K562 (cell line): ENCODE measurements around the gene ABCA3. TPM values are rescaled to one million over a fixed set of nuclear protein-coding genes. Genes with fewer than 3 reads are reported as not detected.
A peak's percentile ranks its signal among the peaks of the same experiment; 100 is the strongest.

Experiments used
- ATAC-seq: fragments of 200-7000 bp; cut with Tn5 transposase; 3 replicates; pipeline ENCODE4 v1.9.1; 2020; ENCODE audit warnings: moderate library complexity
- BruUV-seq: library from RNA; stranded (reverse); fragments of 400-500 nt; replicated peaks from 2 replicates; lab custom pipeline; 2021; lab: Mats Ljungman, UMichigan
- CTCF ChIA-PET: fragments of 300-600 bp; formaldehyde crosslinking; extraction: SDS; loops from one replicate; lab custom pipeline; 2021; ENCODE audit warnings: low intra/inter-chr PET ratio; lab: Yijun Ruan, JAX
- POLR2A ChIA-PET: fragments of 300-600, 350-650 bp; sonication (Branson Sonifier 250); formaldehyde crosslinking; extraction: SDS; loops from one replicate; lab custom pipeline; 2021; ENCODE audit warnings: antibody characterized with exemption, inconsistent platforms; lab: Yijun Ruan, JAX
- DNase-seq, 4 experiments: peaks; one replicate each; pipeline versions ENCODE4 v3.0.0 to v3.0.0-alpha.2; 2011 to 2018; ENCODE audit warnings: low spot score in 3 of 4, mixed read lengths in 3 of 4; ENCODE audit errors: extremely low read depth in 1 of 4
- FAIRE-seq: peaks from 2 replicates; lab custom pipeline; 2011; peaks lifted over from hg19 to GRCh38; lab: Jason Lieb, UNC
- H2AFZ ChIP-seq: 2 replicates; pipeline ENCODE4 v1.6.0; 2011; ENCODE audit warnings: low read depth, low read length, control low read depth, inconsistent platforms
- H3K27ac ChIP-seq: fragments of 200-600 bp; 3 replicates; pipeline ENCODE4 v1.8.0; 2011; ENCODE audit warnings: low read depth, mild to moderate bottlenecking, control low read depth, inconsistent platforms, low read length, moderate library complexity, mixed read lengths; ENCODE audit errors: extremely low read depth
- H3K27me3 ChIP-seq, 2 experiments: fragments of 300-600 bp in 1 of 2; 2 replicates in 1 of 2; 3 replicates in 1 of 2; pipeline versions ENCODE4 v1.6.0 to v1.8.0; 2011; ENCODE audit warnings: inconsistent platforms in 2 of 2, low read length in 2 of 2, mild to moderate bottlenecking in 1 of 2, mixed read lengths in 1 of 2, moderate library complexity in 1 of 2; ENCODE audit not compliant: control insufficient read depth in 2 of 2, insufficient read depth in 2 of 2
- H3K36me3 ChIP-seq: fragments of 300-600 bp; 3 replicates; pipeline ENCODE4 v1.8.0; 2011; ENCODE audit warnings: mild to moderate bottlenecking, low read length, inconsistent platforms; ENCODE audit not compliant: control insufficient read depth, insufficient read depth
- H3K4me1 ChIP-seq, 2 experiments: fragments of 200-600 bp in 1 of 2; replicated peaks in 1 of 2; 2 replicates in 1 of 2; 3 replicates in 1 of 2; pipeline versions ENCODE4 v1.5.1 to v1.8.0; 2011; ENCODE audit warnings: inconsistent platforms in 2 of 2, low read length in 2 of 2, mild to moderate bottlenecking in 1 of 2, mixed read lengths in 1 of 2, moderate library complexity in 1 of 2; ENCODE audit not compliant: control insufficient read depth in 2 of 2, insufficient read depth in 2 of 2
- H3K4me2 ChIP-seq: 2 replicates; pipeline ENCODE4 v1.6.1; 2011; ENCODE audit warnings: low read length, control low read depth, inconsistent platforms, mixed read lengths; ENCODE audit not compliant: insufficient read depth
- H3K4me3 ChIP-seq: fragments of 200-600 bp; sonication (generic), shearing (Covaris generic); 2 replicates; pipeline ENCODE4 v1.5.1; 2016; ENCODE audit warnings: control low read depth, inconsistent platforms
- H3K79me2 ChIP-seq: fragments of 200-600 bp; 3 replicates; pipeline ENCODE4 v1.8.0; 2011; ENCODE audit warnings: low read length, inconsistent platforms; ENCODE audit not compliant: control insufficient read depth, insufficient read depth
- H3K9ac ChIP-seq, 2 experiments: 2 replicates each; pipeline versions ENCODE4 v1.6.0 to v1.6.1; 2011; ENCODE audit warnings: low read depth in 2 of 2, low read length in 2 of 2, control low read depth in 1 of 2, inconsistent platforms in 1 of 2, mild to moderate bottlenecking in 1 of 2, mixed read lengths in 1 of 2; ENCODE audit not compliant: insufficient read depth in 1 of 2
- H3K9me1 ChIP-seq: one replicate; pipeline ENCODE4 v1.6.0; 2011; ENCODE audit warnings: inconsistent platforms, mild to moderate bottlenecking, low read length, moderate library complexity; ENCODE audit not compliant: control insufficient read depth, insufficient read depth
- H3K9me3 ChIP-seq: replicated peaks from 2 replicates; pipeline ENCODE4 v1.5.1; 2011; ENCODE audit warnings: low read depth, low read length, inconsistent platforms; ENCODE audit not compliant: control insufficient read depth, insufficient read depth
- H4K20me1 ChIP-seq: replicated peaks from 2 replicates; pipeline ENCODE4 v1.6.1; 2011; ENCODE audit warnings: low read length, inconsistent platforms, mixed read lengths; ENCODE audit not compliant: control insufficient read depth, insufficient read depth
- DACH1 ChIP-seq: fragments of 450-650 bp; IDR thresholded peaks from 2 replicates; pipeline ENCODE4 v1.6.1; 2018; ENCODE audit not compliant: partially characterized antibody
- FOXP1 ChIP-seq: sonication (generic); formaldehyde crosslinking; IDR thresholded peaks from 2 replicates; pipeline ENCODE4 v1.8.0; 2022; ENCODE audit warnings: mild to moderate bottlenecking, missing genetic modification reagents
- SIN3A ChIP-seq, 2 experiments: fragments of 150-350 bp in 1 of 2; IDR thresholded peaks; 2 replicates each; pipeline ENCODE4 v1.6.1; 2011 to 2016; ENCODE audit warnings: borderline replicate concordance in 2 of 2, low read depth in 2 of 2, low read length in 2 of 2, mild to moderate bottlenecking in 2 of 2, moderate library complexity in 2 of 2; ENCODE audit not compliant: control insufficient read depth in 1 of 2
- TFAP4 ChIP-seq: sonication (generic); formaldehyde crosslinking; IDR thresholded peaks from 2 replicates; pipeline ENCODE4 v1.8.0; 2022; ENCODE audit warnings: missing genetic modification reagents, mild to moderate bottlenecking, moderate library complexity, borderline replicate concordance
- TOE1 ChIP-seq, 2 experiments: fragments of 450-650 bp in 1 of 2; sonication (generic) in 1 of 2; formaldehyde crosslinking in 1 of 2; IDR thresholded peaks; 2 replicates each; pipeline versions ENCODE4 v1.7.1 to v1.8.0; 2016 to 2022; ENCODE audit warnings: borderline replicate concordance in 2 of 2, mild to moderate bottlenecking in 2 of 2, antibody characterized with exemption in 1 of 2, inconsistent platforms in 1 of 2, low read depth in 1 of 2, missing genetic modification reagents in 1 of 2, moderate library complexity in 1 of 2
- ZBTB7A ChIP-seq: IDR thresholded peaks from 2 replicates; pipeline ENCODE4 v1.6.1; 2011; ENCODE audit warnings: low read depth, mild to moderate bottlenecking, low read length, moderate library complexity, borderline replicate concordance; ENCODE audit not compliant: control insufficient read depth
- ZC3H4 ChIP-seq: sonication (generic); formaldehyde crosslinking; IDR thresholded peaks from 2 replicates; pipeline ENCODE4 v1.9.0; 2021; ENCODE audit warnings: missing genetic modification reagents, borderline replicate concordance
- ZFX ChIP-seq: sonication (generic); formaldehyde crosslinking; IDR thresholded peaks from 2 replicates; pipeline ENCODE4 v1.8.0; 2022; ENCODE audit warnings: mild to moderate bottlenecking, missing genetic modification reagents, moderate library complexity
- WGBS: fragments of 100-300 bp; shearing (Covaris generic); methylation state at CpG from one replicate; pipeline ENCODE4 v1.1.6; 2016; ENCODE audit warnings: low coverage, mixed read lengths; ENCODE audit not compliant: insufficient coverage; ENCODE audit errors: missing lambda C conversion rate; 5-methylcytosine and 5-hydroxymethylcytosine counted together
- in situ Hi-C: fragments of 300-500 bp; cut with MboI; formaldehyde crosslinking; loops from 4 replicates; pipeline ENCODE4 v1.15.0; 2018; ENCODE audit warnings: inconsistent platforms, mixed read lengths
- intact Hi-C: fragments of 100-400 bp; cut with micrococcal nuclease; formaldehyde crosslinking; loops from 2 replicates; pipeline ENCODE4 v1.14.2; 2022
- polyA plus RNA-seq, 8 experiments: library from polyadenylated mRNA; depleted of rRNA in 4 of 8; stranded (reverse) in 5 of 8; unstranded in 3 of 8; fragments of >200 nt; fragmentation: Nextera tagmentation in 2 of 8; fragmentation: Illumina TruSeq in 1 of 8; extraction: Ambion mirVana in 2 of 8; extraction: Trizol in 1 of 8; gene quantifications; 2 replicates each; pipeline versions ENCODE4 v1.2.1 to v1.2.3, GENCODE V29; 2011 to 2014; ENCODE audit warnings: inconsistent platforms in 1 of 8, missing spikeins in 1 of 8
- total RNA-seq, 7 experiments: library from RNA; depleted of rRNA in 6 of 7; stranded (reverse); fragments of >200 nt in 6 of 7; fragmentation: Illumina TruSeq in 2 of 7; extraction: Trizol in 2 of 7; gene quantifications; 2 replicates each; pipeline versions ENCODE4 v1.2.1 to v1.2.3, GENCODE V29; 2011 to 2021; ENCODE audit warnings: low replicate concordance in 1 of 7

Gene ABCA3
- total and polyA plus RNA-seq, 9 of the 15 experiments (the other 6 are each of a cell fraction or from before 2014, with no cell fraction given), result 0.66 to 23.7 (median 6.9) TPM

GRCh38 chr16:2270070-2270462 is 70.5 kb downstream of the ABCA3 start:
- peaks cover 13 to 67% of the 10 kb centered on the region in 2 experiments; a peak in 4 of 5 replicates for H3K4me1 ChIP-seq
- H3K27ac ChIP-seq, result no peak overlapping the region
- no peaks in the 10 kb centered on the region for H3K27me3 ChIP-seq
- intact Hi-C loops (no loop called here), in situ Hi-C loops (no loop called here)
- peaks cover 18% of the 10 kb centered on the region; the same call in 2 of the 3 replicates for H3K36me3 ChIP-seq
- peaks cover 54% of the 10 kb centered on the region for H3K79me2 ChIP-seq
- no peak overlapping the region for H3K4me2 ChIP-seq
- no peak overlapping the region for H2AFZ ChIP-seq
- CTCF ChIA-PET, result no interaction called here
- H3K9ac ChIP-seq, result peak overlapping the region in 1 of 2 experiments; percentile 14; a peak in 1 of 4 replicates
- FAIRE-seq, result no peak
- H3K9me3 ChIP-seq, result no peaks in the 10 kb centered on the region
- no peak for DNase-seq
- 0 out of 2 replicates have a peak, but pooled peaks have one; percentile 34 for TF ChIP-seq ZC3H4
- TF ChIP-seq DACH1, result peak; percentile 26
- no peak for TF ChIP-seq TOE1 (IDR thresholded peaks at IDR 0.05; ENCODE audit: borderline replicate concordance)
- no peak for TF ChIP-seq TOE1 (CRISPR knock-in tag; IDR thresholded peaks at IDR 0.05; ENCODE audit: borderline replicate concordance, low read depth)
- peak in 1 of 2 experiments; percentile 25; a peak in 1 of 4 replicates for TF ChIP-seq SIN3A (IDR thresholded peaks at IDR 0.05; ENCODE audit: borderline replicate concordance in 2 of 2, control insufficient read depth in 1 of 2, low read depth in 2 of 2, low read length in 2 of 2)
- TF ChIP-seq ZBTB7A, result 0 out of 2 replicates have a peak, but pooled peaks have one; percentile 34
- peak; percentile 19; the same call in 1 of the 2 replicates for TF ChIP-seq ZFX (CRISPR knock-in tag)
- TF ChIP-seq FOXP1, result no peak
- TF ChIP-seq TFAP4 (CRISPR knock-in tag), result peak; percentile 76; the same call in 1 of the 2 replicates
- peaks cover 3% of the 10 kb centered on the region for H3K9me1 ChIP-seq
- POLR2A ChIA-PET, result interaction anchor here (1.0 to 2.1 kb wide), 5 partner anchors 9 to 32 kb away, joined by 3 to 14 read pairs (median 3); partner anchors contain the start of gene ECI1
- no peak for ATAC-seq
- H4K20me1 ChIP-seq, result peaks cover 12% of the 10 kb centered on the region
- H3K4me3 ChIP-seq, result no peak overlapping the region
- 79% methylated on average over 9 of the region's 9 CpGs for WGBS
- no TSS peak for BruUV-seq
